ENCODE measurements around the gene MOXD1. TPM values are rescaled to one million over a fixed set of nuclear protein-coding genes. Genes with fewer than 3 reads are reported as not detected.

Gene MOXD1
- polyA plus RNA-seq, 1 of the 3 experiments (the other 2 are of a cell fraction), result 252 TPM

DNA sequence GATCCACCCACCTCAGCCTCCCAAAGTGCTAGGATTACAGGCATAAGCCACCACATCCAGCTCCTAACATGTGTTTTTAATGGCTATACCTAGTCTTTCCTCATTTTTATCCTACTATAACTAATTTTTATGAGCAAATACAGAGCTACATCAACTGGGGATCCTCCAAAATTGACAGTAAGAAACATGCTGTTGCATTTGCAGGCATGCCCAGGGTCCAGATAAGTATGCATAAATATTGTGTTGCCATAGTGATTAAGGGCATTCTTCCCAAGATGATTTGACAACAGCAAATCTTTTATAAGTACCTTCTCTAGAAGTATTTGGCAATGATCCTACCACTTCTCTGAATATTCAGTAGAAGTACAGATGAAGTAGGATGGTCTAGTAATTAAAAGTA is 41.9 kb upstream of the MOXD1 start:
- H3K4me1 ChIP-seq (ENCODE audit: control insufficient read depth in 1 of 2, insufficient read depth in 2 of 2, low read depth in 1 of 2, low read length in 1 of 2), result peaks cover 0 to 7% of the 10 kb centered on the region in 2 experiments; a peak in 2 of 4 replicates
- no peak overlapping the region for H3K4me3 ChIP-seq (ENCODE audit: low read depth in 2 of 2, low read length in 1 of 2)
- H3K9me2 ChIP-seq, result no peaks in the 10 kb centered on the region
- no peak for DNase-seq
- H3K27me3 ChIP-seq (ENCODE audit: insufficient read depth), result no peaks in the 10 kb centered on the region
- H3K27ac ChIP-seq (ENCODE audit: low read depth in 2 of 2, low read length in 1 of 2), result peak overlapping the region; percentile 83 to 89; a peak in 3 of 4 replicates
- H3F3A ChIP-seq (replicated peaks; ENCODE audit: insufficient read depth), result peaks cover 28% of the 10 kb centered on the region
- no peak overlapping the region for H3K9ac ChIP-seq
- peaks cover 0 to 17% of the 10 kb centered on the region in 2 experiments for H3K36me3 ChIP-seq (replicated peaks in 1 of 2; ENCODE audit: control insufficient read depth in 1 of 2, insufficient read depth in 2 of 2, low read length in 1 of 2)
- CTCF ChIA-PET, result interaction anchor here (1.0 kb wide), 2 partner anchors 9 to 163 kb away, joined by 3 to 4 read pairs; no protein-coding TSS in a partner anchor
- no peak overlapping the region for H2AFZ ChIP-seq (ENCODE audit: low read depth)
- no peak overlapping the region for H3K4me2 ChIP-seq
- POLR2A ChIA-PET, result no interaction called here
- no peaks in the 10 kb centered on the region for H4K20me1 ChIP-seq (ENCODE audit: insufficient read depth)
- no peaks in the 10 kb centered on the region for H3K79me2 ChIP-seq (ENCODE audit: insufficient read depth)
- H3K9me3 ChIP-seq, result 0 out of 2 replicates have a peak, but pooled peaks cover 7% of the 10 kb centered on the region
- TF ChIP-seq MXI1 (IDR thresholded peaks at IDR 0.05; ENCODE audit: low read depth, low read length), result no peak
- TF ChIP-seq, protein P1, sequence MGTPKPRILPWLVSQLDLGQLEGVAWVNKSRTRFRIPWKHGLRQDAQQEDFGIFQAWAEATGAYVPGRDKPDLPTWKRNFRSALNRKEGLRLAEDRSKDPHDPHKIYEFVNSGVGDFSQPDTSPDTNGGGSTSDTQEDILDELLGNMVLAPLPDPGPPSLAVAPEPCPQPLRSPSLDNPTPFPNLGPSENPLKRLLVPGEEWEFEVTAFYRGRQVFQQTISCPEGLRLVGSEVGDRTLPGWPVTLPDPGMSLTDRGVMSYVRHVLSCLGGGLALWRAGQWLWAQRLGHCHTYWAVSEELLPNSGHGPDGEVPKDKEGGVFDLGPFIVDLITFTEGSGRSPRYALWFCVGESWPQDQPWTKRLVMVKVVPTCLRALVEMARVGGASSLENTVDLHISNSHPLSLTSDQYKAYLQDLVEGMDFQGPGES (IDR thresholded peaks at IDR 0.05; ENCODE audit: low read depth, low read length), result no peak
- TF ChIP-seq FOXM1 (IDR thresholded peaks at IDR 0.05; ENCODE audit: low read depth), result no peak
- TF ChIP-seq, protein P2, sequence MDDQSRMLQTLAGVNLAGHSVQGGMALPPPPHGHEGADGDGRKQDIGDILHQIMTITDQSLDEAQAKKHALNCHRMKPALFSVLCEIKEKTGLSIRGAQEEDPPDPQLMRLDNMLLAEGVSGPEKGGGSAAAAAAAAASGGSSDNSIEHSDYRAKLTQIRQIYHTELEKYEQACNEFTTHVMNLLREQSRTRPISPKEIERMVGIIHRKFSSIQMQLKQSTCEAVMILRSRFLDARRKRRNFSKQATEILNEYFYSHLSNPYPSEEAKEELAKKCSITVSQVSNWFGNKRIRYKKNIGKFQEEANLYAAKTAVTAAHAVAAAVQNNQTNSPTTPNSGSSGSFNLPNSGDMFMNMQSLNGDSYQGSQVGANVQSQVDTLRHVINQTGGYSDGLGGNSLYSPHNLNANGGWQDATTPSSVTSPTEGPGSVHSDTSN (IDR thresholded peaks at IDR 0.05), result peak; percentile 2; the same call in 1 of the 2 replicates
- TF ChIP-seq FOXJ3 (CRISPR knock-in tag; IDR thresholded peaks at IDR 0.05), result no peak
- TF ChIP-seq TCF12 (IDR thresholded peaks at IDR 0.05), result peak; percentile 37; the same call in 1 of the 2 replicates
- no peak for TF ChIP-seq EP300 (IDR thresholded peaks at IDR 0.05; ENCODE audit: borderline replicate concordance in 1 of 2, low read depth in 1 of 2, low read length in 1 of 2)

DNA sequence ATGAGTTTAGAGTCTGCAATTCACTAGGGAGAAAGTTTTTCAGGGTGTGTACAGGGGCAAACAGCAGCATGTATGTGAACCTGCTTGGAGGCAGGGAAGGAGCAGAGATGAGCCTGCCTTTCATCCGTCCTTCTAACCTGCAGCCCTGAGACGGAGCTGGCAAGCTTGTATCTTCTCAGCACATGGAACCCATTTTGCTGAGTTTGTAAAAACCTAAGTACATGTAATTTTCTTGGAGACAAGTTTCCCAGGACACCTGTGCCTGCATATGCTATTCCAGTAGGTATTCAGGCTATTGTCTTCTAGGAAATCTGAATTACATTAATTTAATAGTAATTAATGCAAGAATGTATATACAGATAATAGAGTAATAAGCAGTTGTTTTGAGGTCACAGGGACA is 28.8 kb upstream of the MOXD1 start:
- 41% methylated on average over 2 of the region's 2 CpGs for WGBS (ENCODE audit: low lambda C conversion rate)
- no peaks in the 10 kb centered on the region for H4K20me1 ChIP-seq (ENCODE audit: insufficient read depth)
- TF ChIP-seq FOXM1 (IDR thresholded peaks at IDR 0.05; ENCODE audit: low read depth) (no peak), ELF1 (IDR thresholded peaks at IDR 0.05) (no peak), POLR2AphosphoS5 (IDR thresholded peaks at IDR 0.05; ENCODE audit: low read depth, low read length) (no peak), YY1 (IDR thresholded peaks at IDR 0.05; ENCODE audit: low read depth) (no peak), JUND (IDR thresholded peaks at IDR 0.05) (no peak), CHD2 (IDR thresholded peaks at IDR 0.05; ENCODE audit: low read length, partially characterized antibody) (no peak), FOXJ3 (CRISPR knock-in tag; IDR thresholded peaks at IDR 0.05) (no peak), NFIC (IDR thresholded peaks at IDR 0.05; ENCODE audit: borderline replicate concordance) (no peak), FOSL2 (IDR thresholded peaks at IDR 0.05; ENCODE audit: borderline replicate concordance, low read depth) (no peak)
- TF ChIP-seq, protein P2 (IDR thresholded peaks at IDR 0.05), result no peak
- TF ChIP-seq, protein P3, sequence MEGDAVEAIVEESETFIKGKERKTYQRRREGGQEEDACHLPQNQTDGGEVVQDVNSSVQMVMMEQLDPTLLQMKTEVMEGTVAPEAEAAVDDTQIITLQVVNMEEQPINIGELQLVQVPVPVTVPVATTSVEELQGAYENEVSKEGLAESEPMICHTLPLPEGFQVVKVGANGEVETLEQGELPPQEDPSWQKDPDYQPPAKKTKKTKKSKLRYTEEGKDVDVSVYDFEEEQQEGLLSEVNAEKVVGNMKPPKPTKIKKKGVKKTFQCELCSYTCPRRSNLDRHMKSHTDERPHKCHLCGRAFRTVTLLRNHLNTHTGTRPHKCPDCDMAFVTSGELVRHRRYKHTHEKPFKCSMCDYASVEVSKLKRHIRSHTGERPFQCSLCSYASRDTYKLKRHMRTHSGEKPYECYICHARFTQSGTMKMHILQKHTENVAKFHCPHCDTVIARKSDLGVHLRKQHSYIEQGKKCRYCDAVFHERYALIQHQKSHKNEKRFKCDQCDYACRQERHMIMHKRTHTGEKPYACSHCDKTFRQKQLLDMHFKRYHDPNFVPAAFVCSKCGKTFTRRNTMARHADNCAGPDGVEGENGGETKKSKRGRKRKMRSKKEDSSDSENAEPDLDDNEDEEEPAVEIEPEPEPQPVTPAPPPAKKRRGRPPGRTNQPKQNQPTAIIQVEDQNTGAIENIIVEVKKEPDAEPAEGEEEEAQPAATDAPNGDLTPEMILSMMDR (IDR thresholded peaks at IDR 0.05), result no peak
- H3K9me3 ChIP-seq, result no peaks in the 10 kb centered on the region
- no peak overlapping the region for H3K9ac ChIP-seq
- ChIA-PET CTCF (no interaction called here), POLR2A (no interaction called here)
- H3K27ac ChIP-seq (ENCODE audit: low read depth in 2 of 2, low read length in 1 of 2), result no peak overlapping the region
- H3K27me3 ChIP-seq (ENCODE audit: insufficient read depth), result no peaks in the 10 kb centered on the region
- H3F3A ChIP-seq (replicated peaks; ENCODE audit: insufficient read depth), result no peaks in the 10 kb centered on the region
- no peak overlapping the region for H2AFZ ChIP-seq (ENCODE audit: low read depth)
- no peaks in the 10 kb centered on the region for H3K79me2 ChIP-seq (ENCODE audit: insufficient read depth)
- no peak overlapping the region for H3K4me3 ChIP-seq (ENCODE audit: low read depth in 2 of 2, low read length in 1 of 2)
- no peaks in the 10 kb centered on the region for H3K9me2 ChIP-seq
- H3K36me3 ChIP-seq (replicated peaks in 1 of 2; ENCODE audit: control insufficient read depth in 1 of 2, insufficient read depth in 2 of 2, low read length in 1 of 2), result no peaks in the 10 kb centered on the region
- no peak for DNase-seq
- H3K4me2 ChIP-seq, result no peak overlapping the region
- no peaks in the 10 kb centered on the region for H3K4me1 ChIP-seq (ENCODE audit: control insufficient read depth in 1 of 2, insufficient read depth in 2 of 2, low read depth in 1 of 2, low read length in 1 of 2)

All from SK-N-SH (cell line).